ENCODE results near the gene ARSI.
A peak's percentile ranks its signal among the peaks of the same experiment; 100 is the strongest.

The ARSI gene

DNA sequence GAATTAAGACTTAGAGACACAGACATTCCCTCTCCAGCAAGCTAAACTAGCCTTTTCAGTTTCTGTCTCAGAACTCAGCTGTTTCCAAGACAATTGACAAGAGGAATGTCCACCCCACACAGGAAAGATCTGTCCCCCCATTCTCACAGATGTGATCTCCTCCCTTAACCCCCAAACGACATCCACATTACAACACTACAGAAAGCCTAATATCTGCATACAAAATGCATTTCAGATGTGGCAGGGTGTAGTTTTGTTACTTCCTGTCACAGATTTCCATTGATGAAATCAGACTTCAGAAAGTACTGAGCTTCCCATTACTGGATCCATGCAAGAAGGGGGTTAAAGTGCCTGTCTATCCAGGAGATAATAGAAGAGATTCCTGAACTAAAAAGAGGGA, 2.9 kb upstream of the ARSI start:
- peaks cover 6% of the 10 kb centered on the region for H3K79me1 ChIP-seq (replicated peaks; ENCODE audit: low read length, poor library complexity, severe bottlenecking)
- no peak overlapping the region for H2AK5ac ChIP-seq (ENCODE audit: low read length, severe bottlenecking)
- no peaks in the 10 kb centered on the region for H3K27me3 ChIP-seq (ENCODE audit: control insufficient read depth in 1 of 2, insufficient read depth in 1 of 2, low read length in 2 of 2)
- H3K4ac ChIP-seq (ENCODE audit: low read depth in 1 of 2, low read length in 2 of 2): no peak overlapping the region
- H3K18ac ChIP-seq (ENCODE audit: low read depth in 1 of 2, low read length in 2 of 2): peak overlapping the region in 1 of 2 experiments; percentile 48
- H4K8ac ChIP-seq (ENCODE audit: low read length): peak overlapping the region; percentile 53
- H4K91ac ChIP-seq (ENCODE audit: low read length): no peak overlapping the region
- H2BK15ac ChIP-seq (ENCODE audit: low read depth, poor library complexity, severe bottlenecking): no peak overlapping the region
- no peak overlapping the region for H3K23ac ChIP-seq (ENCODE audit: low read length in 2 of 2)
- no peak overlapping the region for H3K27ac ChIP-seq (ENCODE audit: low read length, poor library complexity, severe bottlenecking)
- no peak overlapping the region for H2BK120ac ChIP-seq (ENCODE audit: low read depth, low read length)
- peaks cover 25% of the 10 kb centered on the region for H3K4me1 ChIP-seq (ENCODE audit: control insufficient read depth, insufficient read depth, low read depth, low read length)
- WGBS: 20% methylated on average over 1 of the region's 1 CpG
- H3K9me3 ChIP-seq (ENCODE audit: control insufficient read depth, low read length): no peaks in the 10 kb centered on the region
- no peak overlapping the region for H2AFZ ChIP-seq (ENCODE audit: low read depth, low read length)
- no peak overlapping the region for H3K14ac ChIP-seq (ENCODE audit: low read length in 2 of 2)
- H3K4me2 ChIP-seq (ENCODE audit: low read length, poor library complexity, severe bottlenecking): no peak overlapping the region
- H3K9ac ChIP-seq (ENCODE audit: low read length): peak overlapping the region; percentile 7
- H2BK12ac ChIP-seq (ENCODE audit: low read length in 2 of 2): peak overlapping the region in 1 of 2 experiments; percentile 38
- no peak overlapping the region for H3K4me3 ChIP-seq (ENCODE audit: insufficient read depth in 1 of 2, low read depth in 1 of 2, low read length in 2 of 2)
- H2BK5ac ChIP-seq (ENCODE audit: low read depth, low read length, poor library complexity, severe bottlenecking): no peak overlapping the region
- no peaks in the 10 kb centered on the region for H3K36me3 ChIP-seq (ENCODE audit: control insufficient read depth in 1 of 2, insufficient read depth in 2 of 2, low read depth in 1 of 2, low read length in 2 of 2)
- no peak for DNase-seq

GRCh38 chr5:150305095-150305494, 2.4 kb upstream of the ARSI start:
- Histone ChIP-seq H3K27ac (ENCODE audit: low read length, poor library complexity, severe bottlenecking) (no peak overlapping the region), H2BK15ac (ENCODE audit: low read depth, poor library complexity, severe bottlenecking) (no peak overlapping the region), H4K91ac (ENCODE audit: low read length) (no peak overlapping the region), H3K9ac (ENCODE audit: low read length) (no peak overlapping the region), H2BK120ac (ENCODE audit: low read depth, low read length) (no peak overlapping the region), H3K27me3 (ENCODE audit: control insufficient read depth in 1 of 2, insufficient read depth in 1 of 2, low read length in 2 of 2) (no peaks in the 10 kb centered on the region), H3K9me3 (ENCODE audit: control insufficient read depth, low read length) (no peaks in the 10 kb centered on the region), H4K8ac (ENCODE audit: low read length) (peak overlapping the region; percentile 53), H3K79me1 (replicated peaks; ENCODE audit: low read length, poor library complexity, severe bottlenecking) (peaks cover 6% of the 10 kb centered on the region), H3K4me1 (ENCODE audit: control insufficient read depth, insufficient read depth, low read depth, low read length) (peaks cover 30% of the 10 kb centered on the region), H3K4ac (ENCODE audit: low read depth in 1 of 2, low read length in 2 of 2) (no peak overlapping the region), H3K23ac (ENCODE audit: low read length in 2 of 2) (no peak overlapping the region), H3K4me2 (ENCODE audit: low read length, poor library complexity, severe bottlenecking) (no peak overlapping the region), H3K4me3 (ENCODE audit: insufficient read depth in 1 of 2, low read depth in 1 of 2, low read length in 2 of 2) (no peak overlapping the region), H3K18ac (ENCODE audit: low read depth in 1 of 2, low read length in 2 of 2) (peak overlapping the region in 1 of 2 experiments; percentile 48), H3K14ac (ENCODE audit: low read length in 2 of 2) (no peak overlapping the region), H2AFZ (ENCODE audit: low read depth, low read length) (no peak overlapping the region), H2BK12ac (ENCODE audit: low read length in 2 of 2) (peak overlapping the region in 1 of 2 experiments; percentile 38), H3K36me3 (ENCODE audit: control insufficient read depth in 1 of 2, insufficient read depth in 2 of 2, low read depth in 1 of 2, low read length in 2 of 2) (no peaks in the 10 kb centered on the region), H2AK5ac (ENCODE audit: low read length, severe bottlenecking) (no peak overlapping the region), H2BK5ac (ENCODE audit: low read depth, low read length, poor library complexity, severe bottlenecking) (no peak overlapping the region)
- no peak for DNase-seq
- WGBS: 77% methylated on average over 2 of the region's 2 CpGs

GRCh38 chr5:150304481-150305081, 1.9 kb upstream of the ARSI start:
- H3K9me3 ChIP-seq (ENCODE audit: control insufficient read depth, low read length): no peaks in the 10 kb centered on the region
- H3K27me3 ChIP-seq (ENCODE audit: control insufficient read depth in 1 of 2, insufficient read depth in 1 of 2, low read length in 2 of 2): no peaks in the 10 kb centered on the region
- no peak overlapping the region for H3K4me2 ChIP-seq (ENCODE audit: low read length, poor library complexity, severe bottlenecking)
- no peak overlapping the region for H3K23ac ChIP-seq (ENCODE audit: low read length in 2 of 2)
- no peak overlapping the region for H2BK15ac ChIP-seq (ENCODE audit: low read depth, poor library complexity, severe bottlenecking)
- no peak overlapping the region for H3K9ac ChIP-seq (ENCODE audit: low read length)
- H3K4me3 ChIP-seq (ENCODE audit: insufficient read depth in 1 of 2, low read depth in 1 of 2, low read length in 2 of 2): no peak overlapping the region
- no peak overlapping the region for H3K27ac ChIP-seq (ENCODE audit: low read length, poor library complexity, severe bottlenecking)
- no peak overlapping the region for H2AFZ ChIP-seq (ENCODE audit: low read depth, low read length)
- H3K4me1 ChIP-seq (ENCODE audit: control insufficient read depth, insufficient read depth, low read depth, low read length): peaks cover 29% of the 10 kb centered on the region
- no peak overlapping the region for H4K91ac ChIP-seq (ENCODE audit: low read length)
- H2BK12ac ChIP-seq (ENCODE audit: low read length in 2 of 2): no peak overlapping the region
- H3K79me1 ChIP-seq (replicated peaks; ENCODE audit: low read length, poor library complexity, severe bottlenecking): peaks cover 6% of the 10 kb centered on the region
- no peak overlapping the region for H2BK5ac ChIP-seq (ENCODE audit: low read depth, low read length, poor library complexity, severe bottlenecking)
- H3K36me3 ChIP-seq (ENCODE audit: control insufficient read depth in 1 of 2, insufficient read depth in 2 of 2, low read depth in 1 of 2, low read length in 2 of 2): no peaks in the 10 kb centered on the region
- no peak overlapping the region for H3K14ac ChIP-seq (ENCODE audit: low read length in 2 of 2)
- H2BK120ac ChIP-seq (ENCODE audit: low read depth, low read length): no peak overlapping the region
- H3K18ac ChIP-seq (ENCODE audit: low read depth in 1 of 2, low read length in 2 of 2): no peak overlapping the region
- 86% methylated on average over 4 of the region's 4 CpGs for WGBS
- peak overlapping the region; percentile 39 for H2AK5ac ChIP-seq (ENCODE audit: low read length, severe bottlenecking)
- no peak overlapping the region for H3K4ac ChIP-seq (ENCODE audit: low read depth in 1 of 2, low read length in 2 of 2)
- H4K8ac ChIP-seq (ENCODE audit: low read length): no peak overlapping the region
- DNase-seq: no peak

- Histone ChIP-seq H2BK5ac (ENCODE audit: low read depth, low read length, poor library complexity, severe bottlenecking) (no peak overlapping the region), H3K79me1 (replicated peaks; ENCODE audit: low read length, poor library complexity, severe bottlenecking) (peaks cover 6% of the 10 kb centered on the region), H3K18ac (ENCODE audit: low read depth in 1 of 2, low read length in 2 of 2) (no peak overlapping the region), H3K36me3 (ENCODE audit: control insufficient read depth in 1 of 2, insufficient read depth in 2 of 2, low read depth in 1 of 2, low read length in 2 of 2) (no peaks in the 10 kb centered on the region), H2BK12ac (ENCODE audit: low read length in 2 of 2) (no peak overlapping the region), H3K4me2 (ENCODE audit: low read length, poor library complexity, severe bottlenecking) (no peak overlapping the region), H3K4ac (ENCODE audit: low read depth in 1 of 2, low read length in 2 of 2) (no peak overlapping the region), H3K9ac (ENCODE audit: low read length) (no peak overlapping the region), H2BK15ac (ENCODE audit: low read depth, poor library complexity, severe bottlenecking) (no peak overlapping the region), H3K14ac (ENCODE audit: low read length in 2 of 2) (no peak overlapping the region), H3K4me3 (ENCODE audit: insufficient read depth in 1 of 2, low read depth in 1 of 2, low read length in 2 of 2) (no peak overlapping the region), H3K4me1 (ENCODE audit: control insufficient read depth, insufficient read depth, low read depth, low read length) (peaks cover 24% of the 10 kb centered on the region), H4K8ac (ENCODE audit: low read length) (no peak overlapping the region), H3K23ac (ENCODE audit: low read length in 2 of 2) (no peak overlapping the region), H2BK120ac (ENCODE audit: low read depth, low read length) (no peak overlapping the region), H3K9me3 (ENCODE audit: control insufficient read depth, low read length) (no peaks in the 10 kb centered on the region), H3K27ac (ENCODE audit: low read length, poor library complexity, severe bottlenecking) (no peak overlapping the region), H4K91ac (ENCODE audit: low read length) (no peak overlapping the region), H2AFZ (ENCODE audit: low read depth, low read length) (no peak overlapping the region), H3K27me3 (ENCODE audit: control insufficient read depth in 1 of 2, insufficient read depth in 1 of 2, low read length in 2 of 2) (no peaks in the 10 kb centered on the region), H2AK5ac (ENCODE audit: low read length, severe bottlenecking) (peak overlapping the region; percentile 29)
- DNase-seq: peak; percentile 50
- 68% methylated on average over 6 of the region's 7 CpGs for WGBS
Measured at GRCh38 chr5:150303660-150304386, 1.1 kb upstream of the ARSI start.
